ENCODE data around the gene MMRN2. TPM values are rescaled to one million over a fixed set of nuclear protein-coding genes. Genes with fewer than 3 reads are reported as not detected.
"Not testable (repeated sequence)": the region's sequence is repeated elsewhere in the genome, so short reads cannot be mapped to it uniquely, and the experiment has no call there.

Gene MMRN2
- total and polyA plus RNA-seq, 8 donors = 20.6 to 41.8 (median 30.2) TPM

GRCh38 chr10:86941991-86942421, 15.4 kb downstream of the MMRN2 start:
- Histone ChIP-seq H3K9me3 (no peaks in the 10 kb centered on the region), H3K27me3 (peaks cover 0 to 14% of the 10 kb centered on the region in 2 donors), H3K36me3 (peaks cover 0 to 7% of the 10 kb centered on the region in 2 donors), H3K27ac (no peak overlapping the region), H3K4me3 (no peak overlapping the region), H3K4me1 (peaks cover 0 to 5% of the 10 kb centered on the region in 2 donors)
- intact Hi-C loops (cut with DNase I) = no loop called here
- no peak for ATAC-seq
- no peak for DNase-seq
- TF ChIP-seq, protein P1, sequence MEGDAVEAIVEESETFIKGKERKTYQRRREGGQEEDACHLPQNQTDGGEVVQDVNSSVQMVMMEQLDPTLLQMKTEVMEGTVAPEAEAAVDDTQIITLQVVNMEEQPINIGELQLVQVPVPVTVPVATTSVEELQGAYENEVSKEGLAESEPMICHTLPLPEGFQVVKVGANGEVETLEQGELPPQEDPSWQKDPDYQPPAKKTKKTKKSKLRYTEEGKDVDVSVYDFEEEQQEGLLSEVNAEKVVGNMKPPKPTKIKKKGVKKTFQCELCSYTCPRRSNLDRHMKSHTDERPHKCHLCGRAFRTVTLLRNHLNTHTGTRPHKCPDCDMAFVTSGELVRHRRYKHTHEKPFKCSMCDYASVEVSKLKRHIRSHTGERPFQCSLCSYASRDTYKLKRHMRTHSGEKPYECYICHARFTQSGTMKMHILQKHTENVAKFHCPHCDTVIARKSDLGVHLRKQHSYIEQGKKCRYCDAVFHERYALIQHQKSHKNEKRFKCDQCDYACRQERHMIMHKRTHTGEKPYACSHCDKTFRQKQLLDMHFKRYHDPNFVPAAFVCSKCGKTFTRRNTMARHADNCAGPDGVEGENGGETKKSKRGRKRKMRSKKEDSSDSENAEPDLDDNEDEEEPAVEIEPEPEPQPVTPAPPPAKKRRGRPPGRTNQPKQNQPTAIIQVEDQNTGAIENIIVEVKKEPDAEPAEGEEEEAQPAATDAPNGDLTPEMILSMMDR (IDR thresholded peaks at IDR 0.05) = no peak

DNA sequence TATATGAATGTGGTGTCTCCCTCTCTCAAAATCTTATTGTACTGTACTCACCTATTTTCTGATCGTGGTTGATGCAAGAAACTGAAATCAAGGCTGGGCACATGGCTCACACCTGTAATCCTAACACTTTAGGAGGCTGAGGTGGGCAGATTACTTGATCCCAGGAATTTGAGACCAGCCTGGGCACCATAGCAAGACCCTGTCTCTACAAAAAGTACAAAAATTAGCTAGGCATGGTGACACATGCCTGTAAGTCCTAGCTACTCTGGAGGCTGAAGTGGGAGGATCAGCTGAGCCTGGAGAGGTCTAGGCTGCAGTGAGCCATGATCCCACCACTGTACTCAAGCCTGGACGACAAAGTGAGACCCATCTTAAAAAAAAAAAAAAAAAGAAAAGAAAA, 16.0 kb downstream of the MMRN2 start:
- intact Hi-C loops (cut with DNase I) = no loop called here
- TF ChIP-seq, protein P1 (IDR thresholded peaks at IDR 0.05) = no peak
- Histone ChIP-seq H3K27me3 (peaks cover 0 to 10% of the 10 kb centered on the region in 2 donors), H3K9me3 (no peaks in the 10 kb centered on the region), H3K36me3 (peaks cover 0 to 7% of the 10 kb centered on the region in 2 donors), H3K27ac (no peak overlapping the region), H3K4me3 (no peak overlapping the region), H3K4me1 (peaks cover 0 to 5% of the 10 kb centered on the region in 2 donors)
- no peak for ATAC-seq
- no peak for DNase-seq

DNA sequence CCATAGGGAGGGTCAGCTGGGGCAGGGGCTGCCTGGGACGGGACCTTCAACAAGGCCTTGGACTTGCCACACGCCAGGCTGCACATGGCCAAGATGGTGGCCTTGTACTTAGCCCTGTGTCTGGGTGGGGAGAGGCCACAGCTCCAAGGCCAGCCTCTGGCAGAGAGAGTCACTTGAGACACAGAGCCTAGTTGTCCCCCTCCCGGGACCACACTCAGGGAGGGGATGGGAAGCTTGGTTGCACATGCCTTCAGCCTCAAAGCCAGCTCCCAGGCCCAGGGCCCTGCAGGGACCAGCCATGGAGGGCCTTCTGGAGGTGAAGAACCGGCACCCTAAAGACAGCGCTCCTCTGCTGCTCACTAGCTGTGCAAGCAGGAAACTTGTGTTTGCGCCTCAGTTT, 16.7 kb downstream of the MMRN2 start:
- ATAC-seq (no peak), DNase-seq (no peak)
- Histone ChIP-seq H3K9me3 (no peaks in the 10 kb centered on the region), H3K36me3 (peaks cover 0 to 7% of the 10 kb centered on the region in 2 donors), H3K27me3 (peaks cover 0 to 10% of the 10 kb centered on the region in 2 donors), H3K4me3 (no peak overlapping the region), H3K27ac (no peak overlapping the region), H3K4me1 (peaks cover 0 to 5% of the 10 kb centered on the region in 2 donors)
- intact Hi-C loops (cut with DNase I) = no loop called here
- TF ChIP-seq, protein P1 (IDR thresholded peaks at IDR 0.05) = no peak

DNA sequence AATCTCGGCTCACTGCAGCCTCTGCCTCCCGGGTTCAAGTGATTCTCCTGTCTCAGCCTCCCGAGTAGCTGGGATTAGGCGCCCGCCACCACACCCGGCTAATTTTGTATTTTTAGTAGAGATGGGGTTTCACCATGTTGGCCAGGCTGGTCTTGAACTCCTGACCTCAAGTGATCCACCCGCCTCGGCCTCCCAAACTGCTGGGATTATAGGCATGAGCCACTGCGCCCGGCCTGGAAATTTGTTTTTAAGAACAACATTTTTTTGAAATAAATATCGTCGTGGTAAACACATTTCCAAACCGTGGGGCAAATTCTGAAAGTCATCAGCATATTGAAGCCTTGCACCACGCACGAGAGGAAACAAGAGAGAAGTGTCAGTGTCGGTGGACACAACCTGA, 17.3 kb downstream of the MMRN2 start:
- H3K4me3 ChIP-seq; H3K27ac ChIP-seq; ATAC-seq; H3K9me3 ChIP-seq; H3K36me3 ChIP-seq; intact Hi-C loops (cut with DNase I); DNase-seq; H3K4me1 ChIP-seq: not testable (repeated sequence)
- H3K27me3 ChIP-seq = peaks cover 0 to 10% of the 10 kb centered on the region in 2 donors

DNA sequence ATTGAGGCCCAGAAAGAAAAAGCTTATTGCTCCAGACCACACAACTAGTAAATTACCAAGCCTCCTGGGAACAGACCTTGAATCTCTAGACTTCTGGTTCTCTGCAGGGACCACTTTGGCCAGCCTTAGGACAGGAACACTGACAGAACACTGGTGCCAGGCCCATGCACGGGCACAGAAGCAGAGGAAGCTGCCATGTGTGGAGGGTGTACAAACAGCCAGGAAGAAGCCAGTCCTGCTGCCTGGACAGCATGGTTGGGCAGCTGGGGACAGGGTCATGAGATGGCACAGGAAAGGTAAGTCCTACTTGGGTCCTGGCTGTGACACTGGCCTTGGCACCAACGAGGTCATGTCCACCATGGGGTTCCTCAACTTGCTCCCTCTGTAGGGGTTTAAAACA, 19.2 kb downstream of the MMRN2 start:
- peaks cover 0 to 5% of the 10 kb centered on the region in 2 donors for H3K4me1 ChIP-seq
- no peak overlapping the region for H3K27ac ChIP-seq
- no peak for DNase-seq
- no peaks in the 10 kb centered on the region for H3K9me3 ChIP-seq
- peaks cover 0 to 5% of the 10 kb centered on the region in 2 donors for H3K36me3 ChIP-seq
- intact Hi-C loops (cut with DNase I) = no loop called here
- H3K4me3 ChIP-seq = no peak overlapping the region
- H3K27me3 ChIP-seq = peaks cover 0 to 10% of the 10 kb centered on the region in 2 donors
- TF ChIP-seq, protein P1 (IDR thresholded peaks at IDR 0.05) = no peak
- ATAC-seq = no peak
